Left forelimb (tissue), 1 donor: ENCODE data around the gene MBD5.

Source experiments
- DNase-seq: peaks from one replicate; pipeline ENCODE4 v3.0.0-alpha.2; 2018; ENCODE audit warnings: low spot score

The MBD5 gene

DNA sequence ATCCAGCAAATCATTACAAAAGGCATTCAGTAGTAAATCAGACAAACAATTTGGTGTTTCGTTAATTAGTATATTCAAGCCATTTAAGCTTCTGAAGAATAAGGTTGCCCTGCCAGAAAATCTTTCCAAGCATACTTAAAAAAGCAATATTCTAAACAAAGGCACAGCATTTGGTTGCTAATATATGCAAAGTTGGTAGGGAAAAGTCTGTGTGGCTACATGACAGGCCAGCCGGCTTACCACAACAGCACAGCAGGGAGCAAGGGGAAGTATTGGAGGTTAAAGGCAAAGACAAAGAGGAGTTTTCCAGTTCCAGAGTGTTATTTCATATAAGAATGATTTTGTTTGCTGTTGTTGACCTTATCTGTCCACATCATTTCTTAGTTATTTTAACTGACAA, 282.3 kb downstream of the MBD5 start:
- DNase-seq: no peak

DNA sequence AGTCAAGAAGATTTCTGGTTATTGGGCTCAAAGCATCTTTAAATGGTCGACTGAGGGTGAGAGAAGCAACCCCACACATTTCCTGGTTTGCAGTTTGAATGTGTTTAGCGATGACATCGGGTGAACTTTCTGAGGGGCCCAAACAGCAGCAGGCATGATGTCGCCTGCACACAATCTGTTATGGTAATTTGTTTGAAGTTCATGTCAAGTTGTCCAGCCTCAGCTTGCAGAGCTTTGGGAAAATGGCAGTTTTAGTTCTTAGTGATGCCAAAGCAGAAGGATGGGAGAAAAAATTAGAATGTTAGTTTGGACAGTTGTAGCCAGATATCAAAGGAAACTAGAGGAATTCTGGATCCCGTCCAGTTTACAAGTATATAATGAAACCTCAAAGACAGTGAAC, 284.6 kb downstream of the MBD5 start:
- DNase-seq: no peak

DNA sequence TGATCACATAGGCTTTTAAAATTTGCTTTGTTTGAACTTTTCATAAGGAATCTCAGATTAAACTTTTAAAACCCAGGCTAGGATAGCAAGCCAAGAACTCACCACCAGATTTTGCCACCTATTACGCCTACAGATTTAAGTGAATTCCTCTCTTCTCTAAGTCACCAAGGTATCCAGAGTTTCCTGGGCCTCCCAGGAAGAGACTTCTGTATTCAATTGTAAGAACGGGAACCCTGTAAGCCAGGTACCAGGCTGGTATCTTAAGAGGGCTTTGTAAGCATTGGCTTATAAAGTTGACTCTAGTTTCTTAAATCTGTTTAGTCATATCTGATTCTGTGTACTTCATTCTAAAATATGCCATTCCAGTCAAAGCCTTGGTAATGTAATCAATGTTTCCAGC, 285.1 kb downstream of the MBD5 start:
- no peak for DNase-seq

DNA sequence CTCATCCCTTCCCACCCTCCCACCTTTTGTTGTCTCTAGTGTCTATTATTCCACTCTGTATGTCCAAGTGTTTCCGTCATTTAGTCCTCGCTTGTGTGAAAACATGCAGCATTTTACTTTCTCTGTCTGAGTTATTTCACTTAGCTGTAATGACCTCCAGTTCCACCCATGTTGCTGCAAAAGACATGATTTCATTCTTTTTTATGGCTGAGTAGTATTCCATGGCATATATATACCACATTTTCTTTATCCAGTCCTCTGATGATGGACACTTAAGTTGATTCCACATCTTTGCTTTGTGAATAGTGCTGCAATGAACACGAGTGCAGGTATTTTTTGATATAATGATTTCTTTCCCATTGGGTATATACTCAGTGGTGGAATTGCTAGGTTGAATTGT, 296.7 kb downstream of the MBD5 start:
- DNase-seq: no peak

DNA sequence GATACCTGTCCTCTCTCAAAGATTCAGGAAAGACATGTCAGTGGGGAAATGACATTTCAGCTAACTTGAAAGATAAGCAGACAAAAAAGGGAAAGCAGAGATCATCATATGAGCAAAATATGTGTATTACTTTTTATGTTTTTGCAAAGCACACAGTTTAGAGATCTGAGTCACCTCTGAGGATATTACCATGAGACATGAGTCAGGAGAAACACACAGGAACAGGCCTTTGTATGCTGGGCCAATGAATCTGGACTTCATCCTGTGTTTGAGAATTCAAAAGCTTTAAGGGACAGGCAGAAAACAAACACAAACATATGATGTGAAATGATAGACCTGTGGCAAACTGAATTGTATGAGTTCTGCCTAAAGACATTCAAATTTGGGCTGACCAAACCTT, 317.6 kb downstream of the MBD5 start:
- no peak for DNase-seq

DNA sequence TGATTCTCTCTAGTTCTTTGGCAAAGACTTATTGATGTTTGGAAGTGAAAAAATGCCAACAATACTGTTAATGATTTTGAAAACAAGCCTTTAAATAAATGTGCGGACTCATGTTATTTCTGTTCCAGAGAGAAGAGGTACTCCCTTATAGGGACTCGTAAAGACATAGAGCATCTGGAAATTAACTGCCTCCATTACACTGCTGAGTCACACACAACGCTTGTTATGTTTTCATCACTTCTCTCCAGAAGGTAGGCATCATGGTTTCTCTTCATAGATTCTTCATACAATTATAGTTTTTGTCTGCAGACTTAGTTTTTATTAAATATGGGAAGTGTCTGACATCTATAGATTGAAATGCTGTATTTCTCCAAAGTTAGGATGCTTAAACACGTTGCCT, 321.2 kb downstream of the MBD5 start:
- DNase-seq: no peak

DNA sequence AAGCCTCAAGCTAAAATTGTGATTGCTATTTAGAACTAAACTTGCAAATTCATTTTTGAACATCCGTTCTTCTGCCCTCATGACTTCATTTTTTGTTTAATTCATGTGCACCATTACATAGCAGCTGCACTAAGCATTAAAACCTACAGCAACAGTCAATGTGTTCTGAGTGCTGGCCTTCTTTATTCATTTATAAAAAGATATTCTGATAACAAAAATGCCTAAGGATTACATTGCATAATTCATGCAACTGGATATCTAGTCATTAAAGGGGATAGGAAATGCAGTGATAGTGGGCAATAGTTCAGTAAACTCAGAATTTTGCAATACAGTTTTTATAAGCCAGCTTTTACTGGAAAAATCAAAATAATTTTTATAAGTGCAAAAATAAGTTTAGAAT, 329.3 kb downstream of the MBD5 start:
- DNase-seq: no peak

DNA sequence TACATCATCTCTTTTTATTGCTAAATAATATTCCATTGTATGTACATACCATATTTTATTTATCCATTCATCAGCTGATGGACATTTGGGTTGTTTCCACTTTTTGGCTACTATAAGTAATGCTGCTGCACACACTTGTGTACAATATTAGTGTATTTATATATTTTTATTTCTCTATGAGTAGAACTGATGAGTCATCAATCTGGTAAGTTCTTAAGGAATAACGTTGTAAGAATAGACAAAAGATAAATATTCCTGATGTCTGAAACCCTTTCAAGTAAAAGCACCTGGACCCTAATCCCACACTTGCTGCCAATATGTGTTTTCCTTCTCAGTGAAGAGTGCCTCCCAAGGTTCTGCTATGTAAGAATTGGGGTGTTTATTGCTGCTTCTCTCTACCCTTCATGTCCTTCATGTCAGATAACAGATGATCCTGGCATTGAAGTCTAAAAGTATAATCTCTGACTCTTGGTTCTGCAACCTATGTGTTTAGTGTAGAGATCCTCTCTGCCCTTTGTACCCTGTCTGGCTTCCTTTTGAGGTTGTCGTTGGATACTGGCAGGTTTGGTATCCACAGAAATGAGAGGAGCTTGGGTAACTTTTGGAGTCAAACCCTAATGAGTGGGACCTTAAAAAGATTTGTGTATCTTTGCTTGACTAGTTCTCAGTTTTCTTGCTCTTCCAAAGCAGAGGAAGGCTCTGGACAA, 330.7 kb downstream of the MBD5 start:
- DNase-seq: no peak

DNA sequence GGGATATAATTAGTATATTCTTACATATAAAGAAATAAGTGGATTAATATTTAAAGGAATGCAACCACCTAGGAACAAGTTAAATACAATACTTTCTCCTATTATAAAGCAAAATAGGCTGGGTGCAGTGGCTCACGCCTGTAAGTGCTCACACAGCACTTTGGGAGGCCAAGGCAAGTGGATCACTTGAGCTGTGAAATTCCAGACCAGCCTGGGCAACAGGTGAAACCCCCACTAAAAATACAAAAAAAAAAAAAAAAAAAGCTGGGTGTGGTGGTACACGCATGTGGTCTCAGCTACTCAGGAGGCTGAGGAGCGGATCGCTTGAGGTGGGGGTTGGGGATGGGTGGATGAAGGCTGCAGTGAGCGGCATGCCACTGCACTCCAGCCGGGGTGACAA, 337.5 kb downstream of the MBD5 start:
- DNase-seq: no peak

DNA sequence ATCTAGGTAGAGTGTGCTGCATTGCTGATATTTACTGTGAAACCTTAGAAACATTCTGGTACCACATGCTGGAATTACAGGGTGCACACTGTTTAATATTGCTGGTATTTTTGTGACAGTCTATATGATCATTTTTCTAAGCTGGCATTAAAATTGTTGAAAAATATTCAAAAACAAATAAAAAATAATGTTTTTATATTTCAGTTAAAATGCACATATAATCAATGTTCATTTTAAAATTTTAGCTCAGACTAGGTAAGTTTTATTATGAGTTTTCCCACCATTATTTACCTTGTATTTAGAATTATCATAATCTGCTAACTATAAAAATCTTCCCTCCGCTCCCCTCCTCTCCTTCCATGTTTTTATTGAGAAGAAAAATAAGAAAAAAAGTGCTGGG, 339.8 kb downstream of the MBD5 start:
- no peak for DNase-seq

DNA sequence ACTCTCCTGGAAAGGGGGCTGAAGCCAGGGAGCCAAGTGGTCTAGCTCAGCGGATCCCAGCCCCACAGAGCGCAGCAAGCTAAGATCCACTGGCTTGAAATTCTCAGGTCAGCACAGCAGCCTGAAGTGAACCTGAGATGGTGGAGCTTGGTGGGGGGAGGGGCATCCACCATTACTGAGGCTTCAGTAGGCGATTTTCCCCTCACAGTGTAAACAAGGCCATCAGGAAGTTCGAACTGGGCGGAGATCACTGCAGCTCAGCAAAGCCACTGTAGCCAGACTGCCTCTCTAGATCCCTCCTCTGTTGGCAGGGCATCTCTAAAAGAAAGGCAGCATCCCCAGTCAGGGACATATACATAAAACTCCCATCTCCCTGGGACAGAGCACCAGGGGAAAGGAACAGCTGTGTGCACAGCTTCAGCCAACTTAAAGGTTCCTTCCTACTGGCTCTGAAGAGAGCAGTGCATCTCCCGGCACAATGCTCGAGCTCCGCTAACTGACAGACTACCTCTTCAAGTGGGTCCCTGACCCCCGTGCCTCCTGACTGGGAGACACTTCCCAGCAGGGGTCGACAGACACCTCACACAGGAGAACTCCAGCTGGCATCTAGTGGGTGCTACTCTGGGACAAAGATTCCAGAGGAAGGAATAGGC, 341.4 kb downstream of the MBD5 start:
- no peak for DNase-seq

DNA sequence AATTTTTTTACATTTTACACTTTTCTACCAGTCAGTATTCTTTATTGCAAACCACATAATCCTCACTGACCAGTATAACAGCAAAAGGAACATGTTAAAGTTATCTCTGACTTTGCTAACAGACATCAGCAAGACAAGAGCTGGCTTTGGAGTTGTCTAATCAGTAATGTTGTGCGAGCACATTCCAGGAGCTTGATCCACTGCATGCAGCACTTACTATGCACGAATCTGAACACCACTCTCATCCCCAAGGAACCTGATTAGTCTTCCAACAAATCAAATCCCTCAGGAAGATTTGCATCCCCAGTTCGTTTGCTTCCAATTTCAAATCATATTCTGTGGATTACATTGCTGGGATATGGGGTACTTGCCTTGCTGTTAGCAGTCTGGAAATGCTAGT, 354.3 kb downstream of the MBD5 start:
- no peak for DNase-seq

DNA sequence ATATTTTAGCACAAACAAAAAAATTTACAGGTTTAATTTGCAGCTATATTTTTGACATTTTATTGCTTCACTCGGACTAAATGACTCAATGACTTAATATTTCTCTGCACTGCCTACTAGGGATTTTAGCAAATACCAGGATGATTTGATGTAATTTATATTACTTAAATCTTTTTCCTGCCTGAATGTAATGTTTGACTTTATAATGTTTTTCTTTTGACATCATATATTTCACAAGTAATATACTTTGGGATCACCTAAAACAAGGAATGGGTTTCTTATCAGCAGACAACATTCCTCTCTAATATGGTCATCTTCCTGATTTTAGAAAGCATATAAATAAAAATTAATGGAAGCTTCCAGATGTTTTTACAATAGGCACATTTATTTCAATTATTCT, 370.4 kb downstream of the MBD5 start:
- DNase-seq: no peak

DNA sequence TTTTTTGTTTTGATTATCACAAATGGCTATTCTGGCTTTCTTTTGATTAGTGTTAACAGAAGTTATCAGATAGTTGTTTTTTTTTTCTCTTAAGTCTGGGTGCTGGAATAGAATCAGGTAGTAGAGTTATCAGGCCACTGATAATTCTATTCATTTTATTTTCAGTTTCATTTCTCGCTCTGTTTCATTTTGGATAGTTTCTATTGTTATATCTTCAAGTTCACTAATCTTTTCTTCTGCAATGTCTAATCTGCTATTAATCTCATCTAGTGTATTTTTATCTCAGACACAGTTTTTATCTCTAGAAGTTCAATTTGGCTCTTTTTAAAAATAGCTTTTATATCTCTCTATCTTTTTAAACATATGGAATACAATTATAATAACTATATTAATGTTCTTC, 381.9 kb downstream of the MBD5 start:
- DNase-seq: no peak

DNA sequence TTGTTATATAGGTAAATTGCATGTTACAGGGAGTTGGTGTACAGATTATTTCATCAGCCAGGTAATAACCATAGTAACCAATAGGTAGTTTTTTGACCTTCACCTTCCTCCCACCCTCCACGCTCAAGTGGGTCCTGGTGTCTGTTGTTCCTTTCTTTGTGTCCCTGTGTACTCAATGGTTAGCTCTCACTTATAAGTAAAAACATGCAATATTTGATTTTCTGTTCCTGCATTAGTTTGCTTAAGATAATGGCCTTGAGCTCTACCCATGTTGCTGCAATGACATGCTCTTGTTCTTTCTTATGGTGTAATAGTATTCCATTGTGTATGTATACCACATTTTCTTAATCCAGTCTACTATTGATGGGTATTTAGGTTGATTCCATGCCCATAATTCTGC, 390.0 kb downstream of the MBD5 start:
- no peak for DNase-seq

DNA sequence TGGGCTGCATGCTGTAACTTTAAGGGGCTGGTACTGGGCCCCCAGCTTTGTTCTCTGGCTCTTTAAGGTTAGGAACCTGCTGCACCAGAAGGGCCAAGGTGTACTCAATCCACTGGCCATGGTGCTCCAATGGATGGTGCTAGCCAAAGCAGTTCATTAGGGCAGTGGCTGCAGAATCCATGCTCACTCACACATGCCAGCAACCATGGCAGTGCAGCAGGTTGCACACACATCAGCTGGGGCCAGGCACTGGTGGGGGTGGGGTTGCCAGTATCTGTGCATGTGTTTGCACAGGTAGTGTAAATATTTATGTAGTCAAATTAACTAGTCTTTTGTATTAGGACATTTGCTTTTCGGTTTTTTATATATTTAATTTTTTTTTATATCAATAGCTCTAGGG, 395.4 kb downstream of the MBD5 start:
- DNase-seq: no peak

DNA sequence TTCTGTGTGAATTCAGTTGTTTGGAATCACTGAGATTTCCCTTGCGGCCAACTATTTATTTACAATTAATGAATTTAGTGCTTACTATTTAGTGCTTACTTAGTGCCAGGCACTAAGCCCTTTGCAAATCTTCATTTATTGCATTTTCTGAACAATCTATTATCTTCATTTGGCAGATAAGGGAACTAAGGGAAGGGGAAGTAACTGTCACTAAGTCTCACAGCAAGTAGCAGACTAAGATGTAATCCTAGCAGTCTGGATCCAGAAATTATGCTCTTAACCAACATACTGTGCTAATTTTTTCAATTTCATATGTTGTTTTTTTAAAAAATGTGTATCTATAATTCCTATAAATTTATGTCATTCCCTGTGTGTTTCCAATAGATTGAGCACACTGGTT, 409.2 kb downstream of the MBD5 start:
- DNase-seq: no peak

DNA sequence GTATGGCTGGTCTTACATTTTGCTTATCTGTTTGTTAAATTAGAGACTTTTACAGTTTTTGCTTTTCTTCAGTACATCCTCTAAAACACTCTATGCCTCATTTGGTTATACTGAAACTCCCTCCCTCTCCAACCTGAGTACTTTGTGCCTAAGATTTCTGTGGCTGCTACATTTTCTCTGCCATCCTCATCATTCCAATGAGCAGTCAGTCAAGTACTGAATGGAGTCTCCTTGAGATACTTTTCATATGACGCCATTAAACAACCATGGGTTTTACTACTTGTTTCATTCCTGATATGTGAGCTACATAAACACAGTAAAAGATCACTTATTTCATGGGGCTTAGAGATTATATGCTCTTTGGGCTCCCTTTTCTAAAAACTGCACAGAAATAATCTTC, 427.0 kb downstream of the MBD5 start:
- no peak for DNase-seq

DNA sequence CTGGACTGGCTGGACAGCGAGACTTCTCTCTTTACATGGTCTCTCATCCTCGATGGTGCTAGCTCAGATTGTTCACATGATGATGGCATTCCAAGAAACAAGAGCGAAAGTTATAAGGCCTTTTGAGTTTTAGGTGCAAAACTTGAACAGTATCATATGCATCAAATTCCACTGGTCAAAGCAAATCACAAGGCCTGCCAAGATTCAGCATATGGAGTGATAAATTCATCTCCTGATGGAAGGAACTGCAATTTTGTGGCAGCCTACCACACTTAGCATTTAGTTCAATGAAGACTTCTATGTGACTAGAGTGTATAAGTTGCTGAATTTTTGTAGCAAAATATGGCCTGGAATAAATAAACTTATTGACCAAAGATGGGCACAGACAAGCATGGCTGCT, 429.6 kb downstream of the MBD5 start:
- no peak for DNase-seq

DNA sequence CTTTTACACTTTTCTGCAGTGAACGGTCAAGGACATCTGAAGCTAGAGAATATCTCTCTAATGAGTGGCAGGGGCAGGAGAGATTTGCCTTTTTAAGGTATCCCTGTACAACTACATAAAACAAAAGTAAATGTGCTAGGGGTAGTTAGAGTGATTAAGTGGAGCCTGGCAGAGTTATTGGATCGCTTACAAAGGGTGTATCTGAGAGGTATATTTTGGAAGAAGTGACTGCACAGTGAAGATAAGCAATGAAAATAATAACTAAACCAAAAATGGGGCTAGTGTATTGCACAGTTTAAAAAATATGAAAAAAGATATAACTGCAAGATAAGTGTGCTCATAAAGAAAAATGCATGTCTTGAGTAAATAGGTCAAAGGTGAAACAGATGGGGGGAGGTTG, 430.2 kb downstream of the MBD5 start:
- no peak for DNase-seq

DNA sequence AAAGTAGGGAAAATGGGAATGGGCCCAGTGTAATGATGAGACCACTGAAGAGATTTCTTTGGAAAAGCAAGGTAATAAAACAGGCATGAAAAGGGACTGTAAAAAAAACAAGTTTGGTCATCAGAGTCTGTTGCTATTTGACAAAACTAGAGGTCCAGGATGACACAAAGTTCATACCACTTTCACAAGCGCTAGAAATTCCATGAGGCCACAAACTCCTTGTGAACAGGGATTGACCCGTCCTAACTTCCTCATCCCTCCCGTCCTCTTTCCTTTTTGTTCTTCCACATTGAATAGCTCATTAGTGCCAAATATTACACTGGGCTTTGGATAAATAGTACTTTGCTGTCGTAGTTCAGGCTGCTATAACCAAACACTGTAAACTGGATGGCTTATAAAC, 434.9 kb downstream of the MBD5 start:
- no peak for DNase-seq

DNA sequence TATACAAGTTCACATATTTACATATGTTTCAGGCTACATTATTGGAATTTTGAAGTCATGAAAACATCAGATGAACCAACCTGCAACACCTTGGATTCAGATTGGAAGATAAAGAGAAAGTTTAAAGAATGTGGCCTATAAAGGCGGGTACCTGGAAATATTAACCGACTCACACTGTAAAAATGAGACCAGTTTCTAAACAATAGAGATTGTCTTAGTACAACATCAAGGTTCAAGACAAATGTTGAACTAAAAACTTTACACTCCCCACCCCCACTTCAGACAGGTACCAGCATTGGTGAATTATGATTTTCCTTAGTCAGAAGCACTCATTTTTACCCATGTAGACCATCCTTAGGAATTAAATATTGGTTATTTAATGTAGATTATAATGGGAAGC, 437.3 kb downstream of the MBD5 start:
- no peak for DNase-seq

DNA sequence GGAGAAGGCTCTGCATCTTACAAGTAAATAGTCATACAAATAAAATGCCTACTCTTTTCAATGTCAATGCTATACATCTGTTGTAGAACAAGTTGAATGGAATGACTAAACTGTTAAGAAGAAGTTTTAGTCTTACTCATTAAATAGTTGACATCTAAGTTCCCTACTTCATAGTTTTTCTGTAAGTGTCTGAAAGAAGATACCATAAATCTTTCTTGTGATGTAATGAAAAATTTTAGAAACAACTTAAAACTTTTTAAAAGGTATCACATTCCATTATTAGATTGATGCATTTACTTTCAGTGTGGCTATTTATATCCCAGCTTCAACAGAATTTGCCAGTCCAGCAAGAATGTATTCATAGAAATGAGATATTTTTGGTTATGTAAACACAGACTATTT, 438.5 kb downstream of the MBD5 start:
- DNase-seq: no peak

DNA sequence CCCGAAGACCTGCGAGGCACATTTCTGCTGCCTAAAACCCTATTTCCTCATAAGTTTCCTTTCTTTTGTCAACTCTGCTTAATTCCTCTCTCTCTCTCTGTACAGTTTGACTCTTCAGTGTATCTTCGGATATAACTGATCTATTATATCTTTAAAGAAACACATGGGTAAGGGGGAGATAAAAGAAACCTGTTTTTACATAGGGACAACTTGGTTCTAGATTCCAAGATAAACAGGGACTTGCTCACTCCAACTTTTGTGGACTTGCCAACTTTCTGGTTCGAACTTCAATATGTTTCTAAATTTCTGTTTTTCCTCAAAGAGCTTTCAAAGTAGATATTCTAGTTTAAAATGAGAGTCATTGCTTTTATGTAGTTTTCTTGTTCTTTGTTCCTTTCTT, 441.0 kb downstream of the MBD5 start:
- no peak for DNase-seq
